Effector memory CD4-positive, alpha-beta T cell (primary cell): ENCODE results near the gene RGS6.
"Not testable (repeated sequence)": the region's sequence is repeated elsewhere in the genome, so short reads cannot be mapped to it uniquely, and the experiment has no call there.

Source experiments
- DNase-seq, 3 donors: peaks; one replicate each; pipeline ENCODE4 v3.0.0-alpha.2; 2020
- H3K27ac ChIP-seq: 2 replicates; pipeline ENCODE4 v1.7.0; 2013; ENCODE audit warnings: mild to moderate bottlenecking, low read length, moderate library complexity; ENCODE audit not compliant: insufficient read depth, poor library complexity, severe bottlenecking
- H3K27me3 ChIP-seq: replicated peaks from 2 replicates; pipeline ENCODE4 v1.7.0; 2013; ENCODE audit warnings: mild to moderate bottlenecking, low read length; ENCODE audit not compliant: insufficient read depth, control insufficient read depth, poor library complexity, severe bottlenecking
- H3K36me3 ChIP-seq: 2 replicates; pipeline ENCODE4 v1.7.0; 2013; ENCODE audit warnings: mild to moderate bottlenecking, low read length, moderate library complexity; ENCODE audit not compliant: control insufficient read depth, insufficient read depth
- H3K4me1 ChIP-seq: 2 replicates; pipeline ENCODE4 v1.7.0; 2013; ENCODE audit warnings: low read length, mild to moderate bottlenecking; ENCODE audit not compliant: control insufficient read depth, insufficient read depth, poor library complexity, severe bottlenecking
- H3K4me3 ChIP-seq: 2 replicates; pipeline ENCODE4 v1.7.0; 2013; ENCODE audit warnings: low read length, low read depth, mild to moderate bottlenecking; ENCODE audit not compliant: insufficient read depth, poor library complexity, severe bottlenecking
- H3K9me3 ChIP-seq: 2 replicates; pipeline ENCODE4 v1.7.0; 2013; ENCODE audit warnings: mild to moderate bottlenecking, low read length, moderate library complexity; ENCODE audit not compliant: control insufficient read depth
- total RNA-seq, 3 donors: gene quantifications; one replicate each; lab custom pipeline; 2026; lab: John Stamatoyannopoulos, UW

The RGS6 gene
- 0 to 0.09 (median 0) reads per million in 3 donors for total RNA-seq

DNA sequence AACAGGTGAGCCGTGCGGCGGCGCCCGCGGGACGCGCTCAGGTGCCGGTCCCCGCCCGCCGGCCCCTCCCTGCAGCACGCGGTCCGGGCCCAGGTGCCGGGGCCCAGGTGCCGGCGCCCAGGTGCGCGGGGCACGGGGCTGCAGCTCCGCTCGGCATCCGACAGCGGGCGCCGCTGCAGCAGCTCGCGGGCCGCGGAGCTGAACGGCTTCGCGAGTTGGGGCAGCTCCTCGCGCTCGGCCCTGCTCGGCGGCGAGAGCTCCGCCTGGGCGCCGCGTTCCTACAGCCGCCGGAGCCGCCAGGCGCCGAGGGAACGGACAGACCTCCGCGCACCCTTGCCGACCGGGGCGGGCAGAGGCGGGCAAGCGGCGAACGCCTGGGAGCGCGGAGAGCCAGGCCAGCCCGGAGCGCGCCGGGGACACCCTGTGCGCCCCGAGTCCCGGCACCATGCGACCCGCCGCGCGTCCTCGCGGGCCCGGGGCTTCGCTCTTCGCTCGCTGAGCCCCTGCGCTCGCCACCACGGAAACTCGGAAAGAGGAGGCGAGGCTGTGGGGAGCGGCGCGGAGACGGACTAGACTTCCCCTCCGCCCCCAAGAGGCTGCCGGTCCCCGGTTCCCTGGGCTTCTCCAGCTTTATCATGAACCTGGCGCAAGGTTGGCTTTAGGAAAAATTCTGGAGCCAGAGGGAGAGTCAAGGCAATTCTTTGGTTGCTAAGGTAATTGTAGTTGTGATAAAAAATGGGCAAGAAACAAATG is at the start of gene RGS6:
TSS of gene RGS6 (plus strand) at position 201 of the 753 bp plus-strand sequence.
- Histone ChIP-seq H3K9me3 (no peaks in the 10 kb centered on the region), H3K27me3 (no peaks in the 10 kb centered on the region), H3K36me3 (no peaks in the 10 kb centered on the region), H3K4me3 (no peak within 1 kb of the TSS), H3K27ac (no peak within 1 kb of the TSS), H3K4me1 (peaks cover 3% of the 10 kb centered on the region)
- no peak for DNase-seq

- Histone ChIP-seq H3K4me3 (no peak overlapping the region), H3K36me3 (no peaks in the 10 kb centered on the region), H3K27ac (no peak overlapping the region), H3K9me3 (no peaks in the 10 kb centered on the region), H3K4me1 (no peaks in the 10 kb centered on the region), H3K27me3 (no peaks in the 10 kb centered on the region)
- no peak for DNase-seq
These were observed 49.1 kb upstream of the RGS6 start for GRCh38 chr14:71883094-71883493.

DNA sequence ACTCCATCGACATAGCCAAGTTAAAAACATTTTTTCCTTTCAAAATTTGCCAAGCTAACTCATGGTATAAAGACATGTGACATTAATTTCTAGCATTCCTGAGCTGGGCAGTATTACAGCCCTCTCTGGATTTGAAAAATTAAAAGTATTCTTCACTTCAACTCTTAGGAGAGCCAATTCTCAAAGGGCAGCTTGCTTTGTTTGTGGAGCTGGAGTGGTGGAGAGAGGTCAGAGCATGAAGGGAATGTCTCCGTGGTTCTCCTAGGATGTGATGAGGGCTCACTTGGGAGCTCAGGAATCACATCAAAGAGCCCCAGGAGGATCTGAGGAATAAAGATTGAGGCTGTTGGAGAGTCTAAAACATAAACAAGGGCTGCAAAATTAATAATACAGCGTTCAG is 46.9 kb upstream of the RGS6 start:
- Histone ChIP-seq H3K36me3 (no peaks in the 10 kb centered on the region), H3K9me3 (no peaks in the 10 kb centered on the region), H3K27ac (no peak overlapping the region), H3K4me3 (no peak overlapping the region), H3K4me1 (no peaks in the 10 kb centered on the region), H3K27me3 (no peaks in the 10 kb centered on the region)
- DNase-seq, result no peak

GRCh38 chr14:71887802-71888201 is 44.4 kb upstream of the RGS6 start:
- not testable (repeated sequence) for H3K27me3 ChIP-seq, H3K4me1 ChIP-seq, H3K36me3 ChIP-seq, DNase-seq, H3K27ac ChIP-seq, H3K9me3 ChIP-seq, H3K4me3 ChIP-seq

DNA sequence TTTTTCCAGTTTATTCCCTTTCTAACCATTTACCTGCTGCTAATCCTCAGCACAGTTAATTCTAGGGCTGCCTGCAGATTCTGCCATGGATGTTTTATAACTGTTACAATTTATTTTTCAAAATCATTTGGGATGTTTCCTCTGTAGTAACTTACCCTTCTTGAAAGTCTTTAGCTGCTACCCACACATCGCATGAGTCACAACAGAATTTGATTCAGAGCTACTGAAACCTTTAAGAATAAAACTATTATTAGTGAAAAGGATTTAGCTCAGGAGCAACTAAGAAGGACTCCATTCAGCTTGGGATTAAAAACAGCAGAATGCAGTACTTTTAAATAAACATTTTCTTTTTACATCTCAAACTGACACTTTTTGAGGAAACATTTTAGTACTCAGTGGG is 41.7 kb upstream of the RGS6 start:
- Histone ChIP-seq H3K27ac (no peak overlapping the region), H3K9me3 (no peaks in the 10 kb centered on the region), H3K4me3 (no peak overlapping the region), H3K27me3 (no peaks in the 10 kb centered on the region), H3K36me3 (no peaks in the 10 kb centered on the region), H3K4me1 (no peaks in the 10 kb centered on the region)
- no peak for DNase-seq

- H3K36me3 ChIP-seq, result no peaks in the 10 kb centered on the region
- no peaks in the 10 kb centered on the region for H3K4me1 ChIP-seq
- H3K9me3 ChIP-seq, result no peaks in the 10 kb centered on the region
- H3K4me3 ChIP-seq, result no peak overlapping the region
- no peaks in the 10 kb centered on the region for H3K27me3 ChIP-seq
- DNase-seq, result no peak
- no peak overlapping the region for H3K27ac ChIP-seq
These were observed 41.0 kb upstream of the RGS6 start for GRCh38 chr14:71891185-71891584.

DNA sequence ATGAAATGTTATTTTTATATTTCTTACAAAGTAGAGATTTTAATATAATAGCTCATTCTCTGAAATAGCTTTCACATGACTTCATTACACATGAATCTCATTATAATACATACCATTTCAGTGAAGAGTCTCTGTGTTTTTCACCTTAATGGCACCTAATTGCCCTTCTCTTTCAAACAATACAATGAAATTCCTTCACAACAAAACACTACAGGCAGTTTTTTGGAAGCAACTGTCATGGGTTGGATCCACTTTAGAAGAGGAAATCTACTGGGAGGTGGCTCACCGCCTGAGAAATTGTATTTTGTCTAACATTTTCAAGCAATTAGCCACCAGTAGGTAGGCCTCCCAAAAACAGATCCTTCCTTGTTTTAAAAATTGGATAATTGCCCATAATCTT is 40.3 kb upstream of the RGS6 start:
- Histone ChIP-seq H3K9me3 (no peaks in the 10 kb centered on the region), H3K27ac (no peak overlapping the region), H3K4me1 (no peaks in the 10 kb centered on the region), H3K27me3 (no peaks in the 10 kb centered on the region), H3K4me3 (no peak overlapping the region), H3K36me3 (no peaks in the 10 kb centered on the region)
- no peak for DNase-seq

- Histone ChIP-seq H3K27me3 (peaks cover 2% of the 10 kb centered on the region), H3K36me3 (no peaks in the 10 kb centered on the region), H3K4me1 (no peaks in the 10 kb centered on the region), H3K4me3 (no peak overlapping the region), H3K27ac (no peak overlapping the region), H3K9me3 (no peaks in the 10 kb centered on the region)
- no peak for DNase-seq
These were observed 27.2 kb upstream of the RGS6 start for GRCh38 chr14:71905031-71905430.

GRCh38 chr14:71905860-71906259 is 26.4 kb upstream of the RGS6 start:
- Histone ChIP-seq H3K9me3 (no peaks in the 10 kb centered on the region), H3K4me1 (no peaks in the 10 kb centered on the region), H3K4me3 (no peak overlapping the region), H3K27ac (no peak overlapping the region), H3K27me3 (peaks cover 2% of the 10 kb centered on the region), H3K36me3 (no peaks in the 10 kb centered on the region)
- no peak for DNase-seq

- H3K36me3 ChIP-seq, result no peaks in the 10 kb centered on the region
- no peak overlapping the region for H3K27ac ChIP-seq
- no peaks in the 10 kb centered on the region for H3K4me1 ChIP-seq
- H3K27me3 ChIP-seq, result peaks cover 5% of the 10 kb centered on the region
- no peak overlapping the region for H3K4me3 ChIP-seq
- H3K9me3 ChIP-seq, result no peaks in the 10 kb centered on the region
- DNase-seq, result no peak
These were observed 24.3 kb upstream of the RGS6 start for GRCh38 chr14:71907793-71908515.
